Measurements from ENCODE around the gene FOXA1. TPM values are rescaled to one million over a fixed set of nuclear protein-coding genes. Genes with fewer than 3 reads are reported as not detected.

FOXA1 gene
- total RNA-seq, 4 donors from 2014 or later: 4.8 to 14.4 (median 8.3) TPM

DNA sequence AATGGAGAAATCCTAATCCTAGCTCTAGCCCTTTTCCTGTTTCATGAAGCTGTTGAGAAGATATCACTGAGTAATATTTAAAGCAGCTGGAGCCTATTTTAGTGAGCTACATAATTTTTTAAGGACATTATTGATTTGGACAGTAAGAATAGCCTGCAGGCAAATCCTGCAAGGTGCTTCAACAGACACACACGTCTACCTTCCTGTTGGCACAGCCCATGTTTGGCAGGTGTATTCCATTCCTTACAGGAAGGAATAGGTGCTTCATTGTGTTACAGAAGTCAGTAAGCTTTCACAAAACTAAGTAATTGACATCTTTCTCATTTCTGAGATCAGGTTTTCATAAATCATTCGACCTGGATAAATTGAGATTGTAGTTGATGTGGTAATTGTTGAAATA, 50.6 kb downstream of the FOXA1 start:
- no peak for TF ChIP-seq POLR2A (IDR thresholded peaks at IDR 0.05)
- TF ChIP-seq EP300 (IDR thresholded peaks at IDR 0.05): no peak
- no peak for TF ChIP-seq CTCF (IDR thresholded peaks at IDR 0.05)
- TF ChIP-seq POLR2AphosphoS5 (IDR thresholded peaks at IDR 0.05): no peak
- no peak overlapping the region for H3K27ac ChIP-seq
- H3K4me3 ChIP-seq: no peak overlapping the region
- H3K9me3 ChIP-seq: no peaks in the 10 kb centered on the region
- H3K27me3 ChIP-seq: no peaks in the 10 kb centered on the region
- H3K36me3 ChIP-seq: no peaks in the 10 kb centered on the region
- 53% methylated on average over 2 of the region's 2 CpGs for WGBS
- no peaks in the 10 kb centered on the region for H3K4me1 ChIP-seq
- DNase-seq (ENCODE audit: low spot score in 2 of 2): no peak

DNA sequence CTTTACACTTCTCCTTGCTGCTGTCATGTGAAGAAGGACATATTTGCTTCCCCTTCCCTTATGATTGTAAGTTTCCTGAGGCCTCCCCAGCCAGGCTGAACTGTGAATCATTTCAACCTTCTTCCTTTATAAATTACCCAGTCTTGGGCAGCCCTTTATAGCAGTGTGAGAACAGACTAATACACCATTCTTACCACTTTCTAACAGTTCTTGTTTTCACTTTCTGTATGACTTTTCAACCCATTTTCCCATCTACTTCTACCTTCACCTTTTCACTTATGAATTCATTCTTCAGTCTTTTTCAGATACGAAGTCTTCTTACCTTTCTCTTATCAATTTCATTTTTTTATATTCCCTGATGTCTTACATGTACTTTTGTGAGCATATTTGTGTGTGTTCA, 55.1 kb downstream of the FOXA1 start:
- WGBS: 91% methylated on average over 1 of the region's 1 CpG
- Histone ChIP-seq H3K27me3 (no peaks in the 10 kb centered on the region), H3K9me3 (no peaks in the 10 kb centered on the region), H3K27ac (no peak overlapping the region), H3K36me3 (no peaks in the 10 kb centered on the region), H3K4me3 (no peak overlapping the region), H3K4me1 (no peaks in the 10 kb centered on the region)
- DNase-seq (ENCODE audit: low spot score in 2 of 2): no peak
- TF ChIP-seq POLR2AphosphoS5 (IDR thresholded peaks at IDR 0.05): no peak
- TF ChIP-seq EP300 (IDR thresholded peaks at IDR 0.05): no peak
- no peak for TF ChIP-seq CTCF (IDR thresholded peaks at IDR 0.05)
- TF ChIP-seq POLR2A (IDR thresholded peaks at IDR 0.05): no peak

Other genes starting within 250 kb of the FOXA1 start
- gene TTC6, start 380 bp upstream of the FOXA1 start, total RNA-seq: 1 to 10 TPM in 2 of 4 donors, under 1 TPM in 2; 0.18 to 9.5 (median 1.1) TPM